Karpas-422 (cell line): ENCODE results near the gene ARHGAP10. TPM values are rescaled to one million over a fixed set of nuclear protein-coding genes. Genes with fewer than 3 reads are reported as not detected.

Experiments
- DNase-seq: peaks from one replicate; pipeline ENCODE4 v3.0.0-alpha.2; 2015
- H2AFZ ChIP-seq: fragments of 200-600 bp; sonication (generic); 2 replicates; pipeline ENCODE4 v1.6.1; 2014; ENCODE audit warnings: antibody characterized with exemption, low read length, mixed read lengths
- H3K27ac ChIP-seq: fragments of 200-600 bp; sonication (generic); 2 replicates; pipeline ENCODE4 v1.5.1; 2014; ENCODE audit warnings: mild to moderate bottlenecking, low read length, moderate library complexity
- H3K27me3 ChIP-seq: fragments of 200-600 bp; sonication (generic); 2 replicates; pipeline ENCODE4 v1.6.1; 2014; ENCODE audit warnings: low read length, mixed read lengths
- H3K36me3 ChIP-seq: fragments of 200-600 bp; sonication (generic); 2 replicates; pipeline ENCODE4 v1.6.1; 2014; ENCODE audit warnings: low read length, mixed read lengths; ENCODE audit not compliant: insufficient read depth
- H3K4me1 ChIP-seq: fragments of 200-600 bp; sonication (generic); 2 replicates; pipeline ENCODE4 v1.6.1; 2014; ENCODE audit warnings: mild to moderate bottlenecking, low read length, mixed read lengths
- H3K4me2 ChIP-seq: fragments of 200-600 bp; sonication (generic); 2 replicates; pipeline ENCODE4 v1.6.1; 2014; ENCODE audit warnings: low read length, low read depth, mild to moderate bottlenecking; ENCODE audit not compliant: poor library complexity, severe bottlenecking
- H3K4me3 ChIP-seq: fragments of 200-600 bp; sonication (generic); 2 replicates; pipeline ENCODE4 v1.5.1; 2014; ENCODE audit warnings: mild to moderate bottlenecking, antibody characterized with exemption, low read length, mixed read lengths
- H3K79me2 ChIP-seq: fragments of 200-600 bp; sonication (generic); 2 replicates; pipeline ENCODE4 v1.6.1; 2014; ENCODE audit warnings: mild to moderate bottlenecking, low read length, mixed read lengths
- H3K9ac ChIP-seq: fragments of 200-600 bp; sonication (generic); 2 replicates; pipeline ENCODE4 v1.6.0; 2014; ENCODE audit warnings: low read length
- H3K9me2 ChIP-seq: fragments of 200-600 bp; sonication (generic), shearing (Covaris generic); replicated peaks from 2 replicates; pipeline ENCODE4 v1.6.0; 2014; ENCODE audit warnings: mild to moderate bottlenecking, low read length, moderate library complexity; ENCODE audit not compliant: insufficient read depth
- H3K9me3 ChIP-seq: fragments of 300-700, 200-600 bp; sonication (generic); 2 replicates; pipeline ENCODE4 v1.6.1; 2014; ENCODE audit warnings: low read length, mixed read lengths
- H4K20me1 ChIP-seq: fragments of 200-600 bp; sonication (generic); 2 replicates; pipeline ENCODE4 v1.6.1; 2014; ENCODE audit warnings: mild to moderate bottlenecking, antibody characterized with exemption, low read length, low read depth; ENCODE audit not compliant: insufficient read depth
- total RNA-seq: library from RNA; depleted of rRNA; stranded (reverse); fragments of >200 nt; shearing (Covaris generic); gene quantifications from 2 replicates; pipeline ENCODE4 v1.2.3, GENCODE V29; 2014; ENCODE audit warnings: low replicate concordance

The ARHGAP10 gene
- total RNA-seq, 1 experiment from 2014 or later: 0.41 TPM

DNA sequence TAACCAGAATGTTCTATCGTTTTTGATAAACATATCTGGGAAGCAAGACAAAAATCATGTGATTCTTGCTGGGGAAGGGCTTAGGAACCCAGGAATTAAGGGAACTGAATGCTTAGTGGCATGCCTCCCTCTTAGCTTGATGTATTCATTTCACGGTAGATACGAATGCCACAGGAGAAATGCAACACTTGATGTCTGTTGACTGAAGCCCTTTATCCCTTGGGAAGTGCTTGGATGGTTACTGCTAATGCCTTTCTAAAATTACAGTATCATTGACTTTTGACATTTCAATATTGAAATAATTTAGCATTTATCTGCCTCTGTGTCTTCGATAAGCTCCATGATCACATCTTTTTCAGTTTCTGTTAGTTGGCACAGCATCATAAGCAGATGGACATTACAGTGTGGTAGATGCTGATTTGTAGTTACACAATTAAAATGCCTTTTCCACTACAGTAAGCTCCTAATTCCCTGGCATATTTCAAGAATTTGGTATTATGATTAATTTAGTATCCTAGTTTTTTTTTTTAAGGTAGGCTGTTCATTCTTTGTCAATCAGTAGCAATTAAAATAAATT is 226.7 kb downstream of the ARHGAP10 start:
- Histone ChIP-seq H3K4me2 (no peak overlapping the region), H3K4me1 (no peaks in the 10 kb centered on the region), H3K27me3 (no peaks in the 10 kb centered on the region), H3K79me2 (no peaks in the 10 kb centered on the region), H4K20me1 (no peaks in the 10 kb centered on the region), H3K9ac (no peak overlapping the region), H3K9me3 (no peaks in the 10 kb centered on the region), H3K9me2 (no peaks in the 10 kb centered on the region), H2AFZ (no peak overlapping the region), H3K27ac (no peak overlapping the region), H3K4me3 (no peak overlapping the region), H3K36me3 (no peaks in the 10 kb centered on the region)
- no peak for DNase-seq

GRCh38 chr4:147960971-147961370 is 229.1 kb downstream of the ARHGAP10 start:
- H3K9ac ChIP-seq: no peak overlapping the region
- no peak for DNase-seq
- no peaks in the 10 kb centered on the region for H4K20me1 ChIP-seq
- no peak overlapping the region for H3K4me3 ChIP-seq
- no peaks in the 10 kb centered on the region for H3K36me3 ChIP-seq
- H2AFZ ChIP-seq: no peak overlapping the region
- H3K9me2 ChIP-seq: no peaks in the 10 kb centered on the region
- no peaks in the 10 kb centered on the region for H3K27me3 ChIP-seq
- no peaks in the 10 kb centered on the region for H3K9me3 ChIP-seq
- H3K79me2 ChIP-seq: no peaks in the 10 kb centered on the region
- no peaks in the 10 kb centered on the region for H3K4me1 ChIP-seq
- H3K4me2 ChIP-seq: no peak overlapping the region
- H3K27ac ChIP-seq: no peak overlapping the region

GRCh38 chr4:147963839-147964238 is 232.0 kb downstream of the ARHGAP10 start:
- no peaks in the 10 kb centered on the region for H3K9me2 ChIP-seq
- no peak overlapping the region for H3K4me3 ChIP-seq
- H3K36me3 ChIP-seq: no peaks in the 10 kb centered on the region
- no peaks in the 10 kb centered on the region for H3K4me1 ChIP-seq
- no peak overlapping the region for H2AFZ ChIP-seq
- no peaks in the 10 kb centered on the region for H3K9me3 ChIP-seq
- DNase-seq: no peak
- no peak overlapping the region for H3K9ac ChIP-seq
- no peaks in the 10 kb centered on the region for H3K27me3 ChIP-seq
- H3K4me2 ChIP-seq: no peak overlapping the region
- H3K79me2 ChIP-seq: no peaks in the 10 kb centered on the region
- H4K20me1 ChIP-seq: no peaks in the 10 kb centered on the region
- H3K27ac ChIP-seq: no peak overlapping the region

GRCh38 chr4:147964266-147964880 is 232.5 kb downstream of the ARHGAP10 start:
- no peak overlapping the region for H2AFZ ChIP-seq
- no peak overlapping the region for H3K4me3 ChIP-seq
- no peaks in the 10 kb centered on the region for H3K9me2 ChIP-seq
- H3K4me1 ChIP-seq: no peaks in the 10 kb centered on the region
- no peaks in the 10 kb centered on the region for H3K36me3 ChIP-seq
- no peak for DNase-seq
- H3K9me3 ChIP-seq: no peaks in the 10 kb centered on the region
- H4K20me1 ChIP-seq: no peaks in the 10 kb centered on the region
- H3K9ac ChIP-seq: no peak overlapping the region
- H3K4me2 ChIP-seq: no peak overlapping the region
- no peak overlapping the region for H3K27ac ChIP-seq
- H3K79me2 ChIP-seq: no peaks in the 10 kb centered on the region
- H3K27me3 ChIP-seq: no peaks in the 10 kb centered on the region

GRCh38 chr4:147965056-147965455 is 233.2 kb downstream of the ARHGAP10 start:
- no peak for DNase-seq
- Histone ChIP-seq H3K27ac (no peak overlapping the region), H3K36me3 (no peaks in the 10 kb centered on the region)

DNA sequence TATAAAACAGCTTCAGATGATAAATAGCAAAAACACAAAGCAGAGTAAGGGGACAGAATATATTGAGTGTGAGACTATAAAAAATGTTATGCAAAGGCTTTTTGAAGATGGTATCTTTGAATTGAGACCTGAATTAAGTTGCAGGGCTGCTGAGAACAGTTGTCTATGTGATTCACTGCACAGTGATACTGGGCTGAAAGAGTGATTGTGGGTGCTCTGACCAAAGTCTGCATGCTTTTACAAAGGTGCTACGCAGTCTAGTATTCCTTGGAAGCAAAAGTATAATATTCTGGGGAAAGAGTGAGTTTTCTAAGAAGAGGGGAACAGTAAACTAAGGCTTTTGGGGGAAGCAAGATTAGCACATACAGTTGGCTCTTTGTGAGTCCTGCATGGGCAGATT is 234.0 kb downstream of the ARHGAP10 start:
- Histone ChIP-seq H4K20me1 (no peaks in the 10 kb centered on the region), H3K9me2 (no peaks in the 10 kb centered on the region), H3K4me2 (no peak overlapping the region), H3K27me3 (no peaks in the 10 kb centered on the region), H3K27ac (no peak overlapping the region), H3K4me1 (no peaks in the 10 kb centered on the region), H3K9me3 (no peaks in the 10 kb centered on the region), H3K4me3 (no peak overlapping the region), H3K36me3 (no peaks in the 10 kb centered on the region), H3K79me2 (no peaks in the 10 kb centered on the region), H3K9ac (no peak overlapping the region), H2AFZ (no peak overlapping the region)
- no peak for DNase-seq

More at GRCh38 chr4:147965056-147965455, 233.2 kb downstream of the ARHGAP10 start:
- H3K4me3 ChIP-seq: no peak overlapping the region
- no peaks in the 10 kb centered on the region for H3K9me3 ChIP-seq
- no peak overlapping the region for H3K9ac ChIP-seq
- no peak overlapping the region for H3K4me2 ChIP-seq
- H2AFZ ChIP-seq: no peak overlapping the region
- no peaks in the 10 kb centered on the region for H3K9me2 ChIP-seq
- H3K4me1 ChIP-seq: no peaks in the 10 kb centered on the region
- H4K20me1 ChIP-seq: no peaks in the 10 kb centered on the region
- H3K79me2 ChIP-seq: no peaks in the 10 kb centered on the region
- H3K27me3 ChIP-seq: no peaks in the 10 kb centered on the region

DNA sequence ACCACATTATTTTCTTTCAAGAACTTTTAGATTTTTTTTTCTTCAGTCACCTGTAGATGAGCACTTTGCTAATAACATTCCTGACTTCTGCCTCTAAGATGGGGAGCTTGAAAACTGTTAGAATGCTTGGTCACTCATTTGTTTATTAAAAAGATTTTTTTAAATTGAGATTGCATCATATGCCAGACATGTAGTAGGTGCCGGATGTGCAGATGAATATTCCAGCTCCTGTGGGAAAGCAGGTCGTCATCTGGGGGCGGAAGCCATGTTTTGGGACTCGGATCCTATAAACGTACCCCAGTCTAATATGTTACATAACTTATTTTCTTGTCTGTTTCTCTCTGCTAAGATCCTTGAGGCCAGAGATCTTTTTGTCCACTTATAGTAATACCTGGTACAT is 236.8 kb downstream of the ARHGAP10 start:
- H3K27me3 ChIP-seq: no peaks in the 10 kb centered on the region
- H3K9ac ChIP-seq: no peak overlapping the region
- H3K4me1 ChIP-seq: no peaks in the 10 kb centered on the region
- H2AFZ ChIP-seq: no peak overlapping the region
- DNase-seq: no peak
- no peak overlapping the region for H3K27ac ChIP-seq
- no peaks in the 10 kb centered on the region for H3K9me3 ChIP-seq
- H3K4me2 ChIP-seq: no peak overlapping the region
- H3K79me2 ChIP-seq: no peaks in the 10 kb centered on the region
- no peaks in the 10 kb centered on the region for H3K9me2 ChIP-seq
- no peak overlapping the region for H3K4me3 ChIP-seq
- no peaks in the 10 kb centered on the region for H4K20me1 ChIP-seq
- no peaks in the 10 kb centered on the region for H3K36me3 ChIP-seq

- no peak overlapping the region for H3K4me2 ChIP-seq
- no peaks in the 10 kb centered on the region for H3K27me3 ChIP-seq
- no peaks in the 10 kb centered on the region for H4K20me1 ChIP-seq
- no peaks in the 10 kb centered on the region for H3K79me2 ChIP-seq
- no peaks in the 10 kb centered on the region for H3K9me3 ChIP-seq
- no peaks in the 10 kb centered on the region; the same call in 1 of the 2 replicates for H3K9me2 ChIP-seq
- no peak overlapping the region for H3K27ac ChIP-seq
- no peak overlapping the region for H2AFZ ChIP-seq
- no peak overlapping the region for H3K9ac ChIP-seq
- H3K36me3 ChIP-seq: no peaks in the 10 kb centered on the region
- no peaks in the 10 kb centered on the region for H3K4me1 ChIP-seq
- DNase-seq: no peak
- no peak overlapping the region for H3K4me3 ChIP-seq
Observed at GRCh38 chr4:147969573-147970385, 237.9 kb downstream of the ARHGAP10 start.
